Tibial nerve (tissue), 4 donors: ENCODE data around the gene PRKCB.

Source experiments
- EP300 ChIP-seq, 2 donors: sonication (generic); formaldehyde crosslinking; IDR thresholded peaks; one replicate each; pipeline ENCODE4 v1.6.1; 2017; ENCODE audit warnings: antibody characterized with exemption in 2 of 2, mild to moderate bottlenecking in 1 of 2
- POLR2A ChIP-seq, 2 donors: fragments of 450-650 bp; IDR thresholded peaks; one replicate each; pipeline ENCODE4 v1.6.1; 2017; ENCODE audit warnings: antibody characterized with exemption in 2 of 2, mild to moderate bottlenecking in 2 of 2, moderate library complexity in 2 of 2
- TF ChIP-seq, protein P1 (sequence below), 5 experiments: fragments of 200-600 bp in 3 of 5; fragments of 450-650 bp in 2 of 5; sonication (generic) in 3 of 5; IDR thresholded peaks; one replicate each; pipeline ENCODE4 v1.5.1; 2016 to 2019; ENCODE audit warnings: antibody characterized with exemption in 5 of 5, mild to moderate bottlenecking in 3 of 5, moderate library complexity in 2 of 5

DNA sequence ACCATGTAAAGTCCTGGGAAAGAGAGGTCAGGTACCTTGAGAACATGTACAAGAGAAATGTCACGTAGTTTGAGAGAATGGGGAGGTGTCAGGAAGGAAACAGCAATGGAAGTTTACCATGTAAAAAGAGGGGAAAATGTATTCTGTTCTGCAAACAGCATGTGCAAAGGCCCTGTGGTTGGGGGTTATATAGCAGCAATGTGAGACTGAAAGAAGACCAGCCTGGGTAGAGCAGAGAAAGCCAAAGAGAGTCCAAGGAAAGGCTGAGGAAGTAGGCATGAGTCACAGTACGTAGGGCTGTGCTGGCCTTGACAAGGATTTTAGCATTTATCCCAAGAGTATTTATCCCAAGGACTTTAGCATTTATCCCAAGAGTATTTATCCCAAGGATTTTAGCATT is 279.1 kb downstream of the PRKCB start:
- no peak for TF ChIP-seq POLR2A (IDR thresholded peaks at IDR 0.05)
- TF ChIP-seq, protein P1, sequence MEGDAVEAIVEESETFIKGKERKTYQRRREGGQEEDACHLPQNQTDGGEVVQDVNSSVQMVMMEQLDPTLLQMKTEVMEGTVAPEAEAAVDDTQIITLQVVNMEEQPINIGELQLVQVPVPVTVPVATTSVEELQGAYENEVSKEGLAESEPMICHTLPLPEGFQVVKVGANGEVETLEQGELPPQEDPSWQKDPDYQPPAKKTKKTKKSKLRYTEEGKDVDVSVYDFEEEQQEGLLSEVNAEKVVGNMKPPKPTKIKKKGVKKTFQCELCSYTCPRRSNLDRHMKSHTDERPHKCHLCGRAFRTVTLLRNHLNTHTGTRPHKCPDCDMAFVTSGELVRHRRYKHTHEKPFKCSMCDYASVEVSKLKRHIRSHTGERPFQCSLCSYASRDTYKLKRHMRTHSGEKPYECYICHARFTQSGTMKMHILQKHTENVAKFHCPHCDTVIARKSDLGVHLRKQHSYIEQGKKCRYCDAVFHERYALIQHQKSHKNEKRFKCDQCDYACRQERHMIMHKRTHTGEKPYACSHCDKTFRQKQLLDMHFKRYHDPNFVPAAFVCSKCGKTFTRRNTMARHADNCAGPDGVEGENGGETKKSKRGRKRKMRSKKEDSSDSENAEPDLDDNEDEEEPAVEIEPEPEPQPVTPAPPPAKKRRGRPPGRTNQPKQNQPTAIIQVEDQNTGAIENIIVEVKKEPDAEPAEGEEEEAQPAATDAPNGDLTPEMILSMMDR (IDR thresholded peaks at IDR 0.05), result no peak
- TF ChIP-seq EP300 (IDR thresholded peaks at IDR 0.05), result no peak
